K562 (cell line): ENCODE data around the gene GPM6B. TPM values are rescaled to one million over a fixed set of nuclear protein-coding genes. Genes with fewer than 3 reads are reported as not detected.

Source experiments
- ATAC-seq: fragments of 200-7000 bp; cut with Tn5 transposase; 3 replicates; pipeline ENCODE4 v1.9.1; 2020; ENCODE audit warnings: moderate library complexity
- BruUV-seq: library from RNA; stranded (reverse); fragments of 400-500 nt; replicated peaks from 2 replicates; lab custom pipeline; 2021; lab: Mats Ljungman, UMichigan
- CTCF ChIA-PET: fragments of 300-600 bp; formaldehyde crosslinking; extraction: SDS; loops from one replicate; lab custom pipeline; 2021; ENCODE audit warnings: low intra/inter-chr PET ratio; lab: Yijun Ruan, JAX
- POLR2A ChIA-PET: fragments of 300-600, 350-650 bp; sonication (Branson Sonifier 250); formaldehyde crosslinking; extraction: SDS; loops from one replicate; lab custom pipeline; 2021; ENCODE audit warnings: antibody characterized with exemption, inconsistent platforms; lab: Yijun Ruan, JAX
- DNase-seq, 4 experiments: peaks; one replicate each; pipeline versions ENCODE4 v3.0.0 to v3.0.0-alpha.2; 2011 to 2018; ENCODE audit warnings: low spot score in 3 of 4, mixed read lengths in 3 of 4; ENCODE audit errors: extremely low read depth in 1 of 4
- FAIRE-seq: peaks from 2 replicates; lab custom pipeline; 2011; peaks lifted over from hg19 to GRCh38; lab: Jason Lieb, UNC
- H2AFZ ChIP-seq: 2 replicates; pipeline ENCODE4 v1.6.0; 2011; ENCODE audit warnings: low read depth, low read length, control low read depth, inconsistent platforms
- H3K27ac ChIP-seq: fragments of 200-600 bp; 3 replicates; pipeline ENCODE4 v1.8.0; 2011; ENCODE audit warnings: low read depth, mild to moderate bottlenecking, control low read depth, inconsistent platforms, low read length, moderate library complexity, mixed read lengths; ENCODE audit errors: extremely low read depth
- H3K27me3 ChIP-seq, 2 experiments: fragments of 300-600 bp in 1 of 2; 2 replicates in 1 of 2; 3 replicates in 1 of 2; pipeline versions ENCODE4 v1.6.0 to v1.8.0; 2011; ENCODE audit warnings: inconsistent platforms in 2 of 2, low read length in 2 of 2, mild to moderate bottlenecking in 1 of 2, mixed read lengths in 1 of 2, moderate library complexity in 1 of 2; ENCODE audit not compliant: control insufficient read depth in 2 of 2, insufficient read depth in 2 of 2
- H3K36me3 ChIP-seq: fragments of 300-600 bp; 3 replicates; pipeline ENCODE4 v1.8.0; 2011; ENCODE audit warnings: mild to moderate bottlenecking, low read length, inconsistent platforms; ENCODE audit not compliant: control insufficient read depth, insufficient read depth
- H3K4me1 ChIP-seq, 2 experiments: fragments of 200-600 bp in 1 of 2; replicated peaks in 1 of 2; 2 replicates in 1 of 2; 3 replicates in 1 of 2; pipeline versions ENCODE4 v1.5.1 to v1.8.0; 2011; ENCODE audit warnings: inconsistent platforms in 2 of 2, low read length in 2 of 2, mild to moderate bottlenecking in 1 of 2, mixed read lengths in 1 of 2, moderate library complexity in 1 of 2; ENCODE audit not compliant: control insufficient read depth in 2 of 2, insufficient read depth in 2 of 2
- H3K4me2 ChIP-seq: 2 replicates; pipeline ENCODE4 v1.6.1; 2011; ENCODE audit warnings: low read length, control low read depth, inconsistent platforms, mixed read lengths; ENCODE audit not compliant: insufficient read depth
- H3K4me3 ChIP-seq: fragments of 200-600 bp; sonication (generic), shearing (Covaris generic); 2 replicates; pipeline ENCODE4 v1.5.1; 2016; ENCODE audit warnings: control low read depth, inconsistent platforms
- H3K79me2 ChIP-seq: fragments of 200-600 bp; 3 replicates; pipeline ENCODE4 v1.8.0; 2011; ENCODE audit warnings: low read length, inconsistent platforms; ENCODE audit not compliant: control insufficient read depth, insufficient read depth
- H3K9ac ChIP-seq, 2 experiments: 2 replicates each; pipeline versions ENCODE4 v1.6.0 to v1.6.1; 2011; ENCODE audit warnings: low read depth in 2 of 2, low read length in 2 of 2, control low read depth in 1 of 2, inconsistent platforms in 1 of 2, mild to moderate bottlenecking in 1 of 2, mixed read lengths in 1 of 2; ENCODE audit not compliant: insufficient read depth in 1 of 2
- H3K9me1 ChIP-seq: one replicate; pipeline ENCODE4 v1.6.0; 2011; ENCODE audit warnings: inconsistent platforms, mild to moderate bottlenecking, low read length, moderate library complexity; ENCODE audit not compliant: control insufficient read depth, insufficient read depth
- H3K9me3 ChIP-seq: replicated peaks from 2 replicates; pipeline ENCODE4 v1.5.1; 2011; ENCODE audit warnings: low read depth, low read length, inconsistent platforms; ENCODE audit not compliant: control insufficient read depth, insufficient read depth
- H4K20me1 ChIP-seq: replicated peaks from 2 replicates; pipeline ENCODE4 v1.6.1; 2011; ENCODE audit warnings: low read length, inconsistent platforms, mixed read lengths; ENCODE audit not compliant: control insufficient read depth, insufficient read depth
- BMI1 ChIP-seq: fragments of 150-350 bp; IDR thresholded peaks from 2 replicates; pipeline ENCODE4 v1.6.1; 2014; ENCODE audit warnings: low read length
- CBX8 ChIP-seq: fragments of 200-600 bp; sonication (generic); IDR thresholded peaks from 2 replicates; pipeline ENCODE4 v1.6.1; 2012; ENCODE audit warnings: borderline replicate concordance, mixed run types, low read depth, mild to moderate bottlenecking, moderate library complexity, mixed read lengths, low read length, control low read depth, inconsistent platforms; ENCODE audit not compliant: poor library complexity, severe bottlenecking; ENCODE audit errors: extremely low read depth
- ETV1 ChIP-seq: fragments of 450-650 bp; conservative IDR thresholded peaks from 2 replicates; pipeline ENCODE4 v1.6.1; 2016; ENCODE audit warnings: missing genetic modification characterization, control low read depth, low read depth, missing compliant biosample characterization
- RERE ChIP-seq: sonication (generic); formaldehyde crosslinking; IDR thresholded peaks from 2 replicates; pipeline ENCODE4 v1.8.0; 2023; ENCODE audit warnings: missing genetic modification reagents, mild to moderate bottlenecking, borderline replicate concordance
- ZFP36 ChIP-seq: fragments of 150-350 bp; IDR thresholded peaks from 2 replicates; pipeline ENCODE4 v1.6.1; 2018; ENCODE audit warnings: low read length, low read depth; ENCODE audit not compliant: partially characterized antibody
- WGBS: fragments of 100-300 bp; shearing (Covaris generic); methylation state at CpG from one replicate; pipeline ENCODE4 v1.1.6; 2016; ENCODE audit warnings: low coverage, mixed read lengths; ENCODE audit not compliant: insufficient coverage; ENCODE audit errors: missing lambda C conversion rate; 5-methylcytosine and 5-hydroxymethylcytosine counted together
- in situ Hi-C: fragments of 300-500 bp; cut with MboI; formaldehyde crosslinking; loops from 4 replicates; pipeline ENCODE4 v1.15.0; 2018; ENCODE audit warnings: inconsistent platforms, mixed read lengths
- intact Hi-C: fragments of 100-400 bp; cut with micrococcal nuclease; formaldehyde crosslinking; loops from 2 replicates; pipeline ENCODE4 v1.14.2; 2022
- polyA plus RNA-seq, 8 experiments: library from polyadenylated mRNA; depleted of rRNA in 4 of 8; stranded (reverse) in 5 of 8; unstranded in 3 of 8; fragments of >200 nt; fragmentation: Nextera tagmentation in 2 of 8; fragmentation: Illumina TruSeq in 1 of 8; extraction: Ambion mirVana in 2 of 8; extraction: Trizol in 1 of 8; gene quantifications; 2 replicates each; pipeline versions ENCODE4 v1.2.1 to v1.2.3, GENCODE V29; 2011 to 2014; ENCODE audit warnings: inconsistent platforms in 1 of 8, missing spikeins in 1 of 8
- total RNA-seq, 7 experiments: library from RNA; depleted of rRNA in 6 of 7; stranded (reverse); fragments of >200 nt in 6 of 7; fragmentation: Illumina TruSeq in 2 of 7; extraction: Trizol in 2 of 7; gene quantifications; 2 replicates each; pipeline versions ENCODE4 v1.2.1 to v1.2.3, GENCODE V29; 2011 to 2021; ENCODE audit warnings: low replicate concordance in 1 of 7

The GPM6B gene
- total and polyA plus RNA-seq, 9 of the 15 experiments (the other 6 are each of a cell fraction or from before 2014, with no cell fraction given) = 0.14 to 0.32 TPM; not detected in 7

- no peak overlapping the region for H3K4me2 ChIP-seq
- BruUV-seq = no TSS peak
- H3K9ac ChIP-seq = no peak overlapping the region
- ATAC-seq = no peak
- H2AFZ ChIP-seq = no peak overlapping the region
- H3K9me1 ChIP-seq = no peaks in the 10 kb centered on the region
- no peaks in the 10 kb centered on the region for H3K9me3 ChIP-seq
- H3K27ac ChIP-seq = no peak overlapping the region
- TF ChIP-seq ETV1 (no peak), ZFP36 (peak; percentile 29), CBX8 (peak; percentile 95), BMI1 (peak; percentile 57; the same call in 1 of the 2 replicates), RERE (CRISPR knock-in tag) (no peak)
- intact Hi-C loops = no loop called here
- no peaks in the 10 kb centered on the region for H3K4me1 ChIP-seq
- peaks cover 3 to 5% of the 10 kb centered on the region in 2 experiments; a peak in 3 of 5 replicates for H3K27me3 ChIP-seq
- WGBS = 0% methylated on average over 7 of the region's 7 CpGs
- in situ Hi-C loops = no loop called here
- ChIA-PET CTCF (no interaction called here), POLR2A (no interaction called here)
- no peaks in the 10 kb centered on the region for H3K79me2 ChIP-seq
- no peak overlapping the region for H3K4me3 ChIP-seq
- FAIRE-seq = no peak
- H3K36me3 ChIP-seq = no peaks in the 10 kb centered on the region
- DNase-seq = no peak
- H4K20me1 ChIP-seq = no peaks in the 10 kb centered on the region
Observed at GRCh38 chrX:13815664-13816063, 1.2 kb downstream of the GPM6B start.
